ENCODE measurements around the gene MESP2. TPM values are rescaled to one million over a fixed set of nuclear protein-coding genes. Genes with fewer than 3 reads are reported as not detected.
A peak's percentile ranks its signal among the peaks of the same experiment; 100 is the strongest.

Gene MESP2
- total and polyA plus RNA-seq, 8 donors = 0.14 to 0.35 (median 0.34) TPM; not detected in 5

DNA sequence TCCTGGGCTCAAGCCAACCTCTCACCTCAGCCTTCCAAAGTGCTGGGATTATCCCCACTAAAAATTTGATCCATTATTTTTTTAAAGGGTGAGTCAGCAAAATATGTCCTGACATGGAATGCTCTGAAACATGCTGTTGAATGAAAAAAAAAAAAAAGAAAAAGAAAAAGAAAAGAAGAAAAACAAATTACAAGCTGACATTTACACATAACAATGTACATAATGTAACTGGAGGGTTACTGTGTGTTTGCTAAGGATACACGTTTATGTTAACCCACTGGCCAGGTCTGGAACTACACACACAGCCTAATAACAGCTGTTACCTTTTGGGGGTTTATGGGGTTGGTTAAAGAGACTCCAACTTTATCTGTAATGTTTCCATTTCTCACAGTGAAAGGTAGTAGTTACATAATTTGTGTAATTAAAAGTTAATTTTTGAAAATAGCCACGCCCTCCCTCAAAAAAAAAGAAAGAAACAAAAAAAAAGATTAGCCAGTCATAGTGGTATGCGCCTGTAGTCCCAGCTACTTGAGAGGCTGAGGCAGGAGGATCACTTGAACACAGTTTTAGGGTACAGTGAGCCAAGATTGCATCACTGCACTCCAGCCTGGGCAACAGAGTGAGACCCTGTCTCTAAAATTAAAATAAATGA is 3.1 kb upstream of the MESP2 start:
- Histone ChIP-seq H3K27me3 (peaks cover 0 to 22% of the 10 kb centered on the region in 2 donors), H3K27ac (no peak overlapping the region), H3K4me1 (peaks cover 7 to 16% of the 10 kb centered on the region in 2 donors), H3K36me3 (no peaks in the 10 kb centered on the region), H3K4me3 (no peak overlapping the region), H3K9me3 (no peaks in the 10 kb centered on the region)
- intact Hi-C loops (cut with DNase I) = no loop called here
- DNase-seq (no peak), ATAC-seq (no peak)
- peak in 1 of 2 donors; percentile 13 for TF ChIP-seq CTCF (IDR thresholded peaks at IDR 0.05)

- H3K4me3 ChIP-seq = no peak overlapping the region
- TF ChIP-seq CTCF (IDR thresholded peaks at IDR 0.05) = no peak
- H3K36me3 ChIP-seq = no peaks in the 10 kb centered on the region
- ATAC-seq = no peak
- H3K4me1 ChIP-seq = peaks cover 7 to 16% of the 10 kb centered on the region in 2 donors
- no peak overlapping the region for H3K27ac ChIP-seq
- no peaks in the 10 kb centered on the region for H3K9me3 ChIP-seq
- DNase-seq = no peak
- peaks cover 0 to 22% of the 10 kb centered on the region in 2 donors for H3K27me3 ChIP-seq
- intact Hi-C loops (cut with DNase I) = no loop called here
These were observed 1.6 kb upstream of the MESP2 start for GRCh38 chr15:89774492-89774891.

DNA sequence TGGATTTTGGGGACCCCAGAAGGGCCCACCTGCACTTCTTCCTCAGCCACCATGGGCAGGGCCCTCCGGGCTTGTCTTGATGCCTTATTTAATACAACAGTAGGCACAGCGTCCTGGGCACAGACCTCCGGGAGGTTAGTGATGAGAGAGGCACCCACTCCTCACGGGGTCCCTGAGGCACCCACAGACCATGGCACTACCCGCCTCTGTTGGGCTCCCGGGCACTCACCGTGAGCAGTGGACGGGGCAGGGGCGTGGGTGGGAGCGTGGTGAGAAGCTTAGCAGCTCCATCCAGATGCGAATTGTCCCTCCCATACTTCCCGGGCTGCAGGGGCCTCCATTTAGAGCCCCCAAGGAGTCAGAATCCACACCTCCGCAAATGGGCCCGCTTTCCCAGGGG is 317 bp upstream of the MESP2 start:
- H3K27me3 ChIP-seq = peaks cover 0 to 22% of the 10 kb centered on the region in 2 donors
- ATAC-seq (no peak), DNase-seq (no peak)
- H3K4me1 ChIP-seq = peaks cover 7 to 22% of the 10 kb centered on the region in 2 donors
- TF ChIP-seq CTCF (IDR thresholded peaks at IDR 0.05) = no peak
- peak overlapping the region; percentile 22 to 31 for H3K4me3 ChIP-seq
- H3K36me3 ChIP-seq = no peaks in the 10 kb centered on the region
- no peaks in the 10 kb centered on the region for H3K9me3 ChIP-seq
- H3K27ac ChIP-seq = no peak overlapping the region
- intact Hi-C loops (cut with DNase I) = no loop called here

DNA sequence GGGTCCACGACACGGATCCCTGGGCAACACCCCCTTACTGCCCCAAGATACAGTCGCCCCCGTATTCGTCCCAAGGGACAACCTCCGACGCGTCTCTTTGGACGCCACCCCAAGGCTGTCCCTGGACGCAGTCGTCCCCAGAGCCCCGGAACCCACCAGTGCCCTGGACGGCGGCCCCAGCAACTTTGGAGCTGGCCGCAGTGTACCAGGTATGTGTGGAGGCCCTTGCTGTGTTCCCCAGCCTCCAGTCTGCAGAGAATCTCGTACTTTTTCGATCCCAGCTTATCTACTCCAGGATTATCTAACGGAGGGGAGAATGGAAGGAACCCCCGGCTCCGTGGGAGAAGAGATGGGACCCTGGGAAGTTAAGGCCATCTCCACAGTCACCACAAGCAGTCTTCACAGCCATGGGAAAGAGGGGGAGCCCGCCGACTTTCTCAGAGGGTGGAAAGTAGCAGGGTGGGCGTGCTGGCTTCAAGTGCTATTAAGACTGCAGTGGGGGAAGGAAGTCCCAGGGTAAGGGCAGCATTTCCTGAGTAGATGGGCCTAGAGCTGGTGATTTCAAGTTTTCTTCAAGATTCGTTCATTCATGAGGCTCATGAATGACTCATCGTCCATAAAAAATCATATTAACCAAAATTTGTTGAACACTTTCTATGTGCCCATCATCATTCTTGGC is 1.1 kb downstream of the MESP2 start:
- ATAC-seq = no peak
- no peak for TF ChIP-seq CTCF (IDR thresholded peaks at IDR 0.05)
- H3K27ac ChIP-seq = no peak overlapping the region
- H3K4me3 ChIP-seq = peak overlapping the region in 1 of 2 donors; percentile 22
- intact Hi-C loops (cut with DNase I) = no loop called here
- no peaks in the 10 kb centered on the region for H3K36me3 ChIP-seq
- no peaks in the 10 kb centered on the region for H3K9me3 ChIP-seq
- no peak for DNase-seq
- peaks cover 0 to 22% of the 10 kb centered on the region in 2 donors for H3K27me3 ChIP-seq
- H3K4me1 ChIP-seq = peaks cover 7 to 36% of the 10 kb centered on the region in 2 donors

DNA sequence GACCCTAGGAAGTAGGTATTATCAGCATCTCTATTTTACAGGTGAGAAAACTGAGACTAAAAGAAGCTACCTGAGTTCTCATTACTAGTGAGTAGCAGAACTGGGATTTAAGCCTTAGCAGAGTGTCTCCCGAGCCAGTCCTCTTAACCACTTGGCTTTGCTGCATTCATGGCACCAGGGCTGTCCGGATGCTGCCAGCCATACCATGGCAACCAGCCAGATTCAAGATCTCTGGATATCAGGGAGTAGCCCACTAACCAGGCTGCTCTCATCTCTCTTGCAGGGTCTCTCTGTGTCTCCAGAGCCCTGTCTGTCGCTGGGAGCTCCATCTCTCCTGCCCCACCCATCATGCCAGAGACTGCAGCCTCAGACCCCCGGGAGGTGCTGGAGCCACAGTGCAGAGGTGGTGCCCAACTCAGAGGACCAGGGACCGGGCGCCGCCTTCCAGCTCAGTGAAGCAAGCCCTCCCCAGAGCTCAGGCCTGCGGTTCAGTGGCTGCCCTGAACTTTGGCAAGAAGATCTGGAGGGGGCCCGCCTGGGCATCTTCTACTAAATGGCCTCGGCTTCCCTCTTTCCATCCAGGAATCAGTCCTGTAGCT is 1.7 kb downstream of the MESP2 start:
- intact Hi-C loops (cut with DNase I) = no loop called here

More for the DNA sequence above, 1.7 kb downstream of the MESP2 start:
- Histone ChIP-seq H3K27me3 (peaks cover 0 to 22% of the 10 kb centered on the region in 2 donors), H3K9me3 (no peaks in the 10 kb centered on the region), H3K4me1 (peaks cover 7 to 42% of the 10 kb centered on the region in 2 donors), H3K4me3 (no peak overlapping the region), H3K36me3 (no peaks in the 10 kb centered on the region), H3K27ac (no peak overlapping the region)
- ATAC-seq (no peak), DNase-seq (no peak)
- TF ChIP-seq CTCF (IDR thresholded peaks at IDR 0.05) = no peak

Data from left lung (tissue), 10 donors.